GM19438 (cell line): ENCODE measurements around the gene GM2A.

Experiments
- ATAC-seq: cut with Tn5 transposase; IDR thresholded peaks from one replicate; pipeline ENCODE4 v1.9.1; 2021; ENCODE audit warnings: low read depth; ENCODE audit not compliant: unreplicated experiment

Gene GM2A

GRCh38 chr5:151318850-151319732 lies 66.1 kb downstream of the GM2A start:
- ATAC-seq, result no peak
